ENCODE measurements around the gene SLCO4A1.

DNA sequence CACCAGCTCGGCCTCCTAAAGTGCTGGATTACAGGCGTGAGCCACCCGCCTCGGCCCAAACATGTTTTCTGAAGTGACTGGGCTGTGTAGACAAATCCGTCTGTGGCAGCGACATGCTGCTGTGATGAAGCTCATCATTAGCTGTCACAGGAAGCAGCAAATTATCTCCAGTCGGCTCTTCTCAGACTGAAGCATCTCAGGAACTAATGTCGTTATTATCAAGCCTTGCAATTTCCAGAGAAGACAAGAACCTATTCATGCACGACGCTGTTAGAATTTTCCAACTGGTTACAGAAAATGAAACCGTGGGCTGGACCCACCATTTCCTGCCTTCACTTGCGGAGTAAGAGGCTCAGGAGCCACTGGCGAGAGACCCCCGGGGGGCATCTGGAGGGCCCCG is 49.2 kb downstream of the SLCO4A1 start:
- TF ChIP-seq, protein P1, sequence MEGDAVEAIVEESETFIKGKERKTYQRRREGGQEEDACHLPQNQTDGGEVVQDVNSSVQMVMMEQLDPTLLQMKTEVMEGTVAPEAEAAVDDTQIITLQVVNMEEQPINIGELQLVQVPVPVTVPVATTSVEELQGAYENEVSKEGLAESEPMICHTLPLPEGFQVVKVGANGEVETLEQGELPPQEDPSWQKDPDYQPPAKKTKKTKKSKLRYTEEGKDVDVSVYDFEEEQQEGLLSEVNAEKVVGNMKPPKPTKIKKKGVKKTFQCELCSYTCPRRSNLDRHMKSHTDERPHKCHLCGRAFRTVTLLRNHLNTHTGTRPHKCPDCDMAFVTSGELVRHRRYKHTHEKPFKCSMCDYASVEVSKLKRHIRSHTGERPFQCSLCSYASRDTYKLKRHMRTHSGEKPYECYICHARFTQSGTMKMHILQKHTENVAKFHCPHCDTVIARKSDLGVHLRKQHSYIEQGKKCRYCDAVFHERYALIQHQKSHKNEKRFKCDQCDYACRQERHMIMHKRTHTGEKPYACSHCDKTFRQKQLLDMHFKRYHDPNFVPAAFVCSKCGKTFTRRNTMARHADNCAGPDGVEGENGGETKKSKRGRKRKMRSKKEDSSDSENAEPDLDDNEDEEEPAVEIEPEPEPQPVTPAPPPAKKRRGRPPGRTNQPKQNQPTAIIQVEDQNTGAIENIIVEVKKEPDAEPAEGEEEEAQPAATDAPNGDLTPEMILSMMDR (IDR thresholded peaks at IDR 0.05): no peak
- TF ChIP-seq POLR2A (IDR thresholded peaks at IDR 0.05): no peak
